Pancreas (tissue), 10 donors: ENCODE data around the gene BANF2. TPM values are rescaled to one million over a fixed set of nuclear protein-coding genes. Genes with fewer than 3 reads are reported as not detected.
A peak's percentile ranks its signal among the peaks of the same experiment; 100 is the strongest.

Experiments used
- ATAC-seq, 4 donors: fragments of 200-7000 bp; cut with Tn5 transposase; one replicate each; pipeline versions ENCODE4 v1.8.0 to v1.9.1; 2020; ENCODE audit warnings: mild to moderate bottlenecking in 4 of 4, moderate library complexity in 4 of 4
- DNase-seq, 6 donors: peaks; one replicate each; pipeline ENCODE4 v3.0.0-alpha.2; 2020
- FAIRE-seq: peaks from 2 replicates; lab custom pipeline; 2012; peaks lifted over from hg19 to GRCh38; lab: Jason Lieb, UNC
- H3K27ac ChIP-seq, 4 donors: fragments of 200-600 bp; sonication (generic); 1 replicate in 3 of 4; 2 replicates in 1 of 4; pipeline versions ENCODE4 v1.5.0 to v1.8.0; 2020
- H3K27me3 ChIP-seq, 4 donors: fragments of 200-600 bp; one replicate each; pipeline ENCODE4 v1.8.0; 2021
- H3K36me3 ChIP-seq, 3 donors: fragments of 200-600 bp; sonication (generic) in 1 of 3; one replicate each; pipeline versions ENCODE4 v1.5.0 to v1.8.0; 2020 to 2021
- H3K4me1 ChIP-seq, 3 donors: fragments of 200-600 bp; one replicate each; pipeline ENCODE4 v1.8.0; 2021
- H3K4me3 ChIP-seq, 4 donors: fragments of 200-600 bp; sonication (generic) in 2 of 4; one replicate each; pipeline versions ENCODE4 v1.5.0 to v1.8.0; 2020 to 2021
- H3K9me3 ChIP-seq, 4 donors: fragments of 200-600 bp; one replicate each; pipeline ENCODE4 v1.8.0; 2021
- CTCF ChIP-seq, 4 donors: fragments of 200-600 bp; sonication (generic) in 3 of 4; IDR thresholded peaks; one replicate each; pipeline versions ENCODE4 v1.5.0 to v1.8.0; 2021; ENCODE audit warnings: antibody characterized with exemption in 4 of 4
- WGBS, 2 donors: extraction: QIAGEN DNeasy Blood & Tissue Kit; methylation state at CpG; one replicate each; pipeline ENCODE4 v1.1.7; 2013; 5-methylcytosine and 5-hydroxymethylcytosine counted together
- intact Hi-C, 3 donors: fragments of 100-400 bp; cut with DNase I; formaldehyde crosslinking; loops; one replicate each; pipeline versions ENCODE4 v1.11.1 to v1.14.2; 2022
- polyA plus RNA-seq, 2 donors: library from polyadenylated mRNA; stranded (reverse); fragments of 200-250 nt; gene quantifications; one replicate each; pipeline ENCODE4 v1.2.3, GENCODE V29; 2013
- total RNA-seq, 6 donors: library from RNA; stranded (reverse); fragmentation: NEBNext Ultra II Directional in 4 of 6; extraction: Animal tissue kit (Norgen Biotek cat#: 25700) in 4 of 6; gene quantifications; one replicate each; pipeline versions ENCODE4 v1.2.1 to v1.2.4, GENCODE V29; 2021 to 2023
- donor health status: healthy with polysubstance abuse.
- donor health status: DM: no; HTN: no; CAD: no; lungs with moderate emphysema.
- donor health status: DM: no; HTN: no; CAD: no.
- donor health status: control.
- donor health status: control.
- donor health status: Bipolar disorder and iron deficiency.
- donor health status: DM: yes; HTN: yes; CAD: no.
- donor health status: DM: no; HTN: no; CAD: no.
- donor health status: DM: no; HTN: no; CAD: no.
- donor health status: DM: yes; HTN: yes; CAD: no.

Gene BANF2
- total and polyA plus RNA-seq, 8 donors = 0.59 to 6.4 (median 1.5) TPM

DNA sequence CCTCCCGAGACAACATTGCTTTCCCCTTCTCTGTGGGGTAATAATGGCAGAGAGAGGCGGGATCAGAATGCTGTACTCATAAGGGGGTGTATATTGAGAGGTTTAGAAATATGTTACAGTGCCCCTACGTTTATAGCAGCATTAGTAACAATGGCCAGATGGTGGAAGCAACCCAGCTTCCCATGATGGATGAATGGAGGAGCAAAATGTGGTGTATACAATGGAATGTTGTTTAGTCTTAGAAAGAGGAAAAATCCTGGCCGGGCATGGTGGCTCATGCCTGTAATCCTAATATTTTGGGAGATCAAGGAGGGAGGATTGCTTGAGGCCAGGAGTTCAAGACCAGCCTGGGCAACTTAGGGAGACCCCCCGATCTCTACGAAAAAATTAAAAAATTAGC lies 12.9 kb downstream of the BANF2 start:
- no peak for TF ChIP-seq CTCF (IDR thresholded peaks at IDR 0.05)
- Histone ChIP-seq H3K36me3 (no peaks in the 10 kb centered on the region), H3K4me3 (no peak overlapping the region), H3K9me3 (no peaks in the 10 kb centered on the region), H3K27ac (peak overlapping the region in 1 of 4 donors; percentile 39), H3K27me3 (no peaks in the 10 kb centered on the region), H3K4me1 (peaks cover 31 to 44% (median 42%) of the 10 kb centered on the region in 3 donors)
- 84 to 87% methylated on average over 6 of the region's 6 CpGs for WGBS, 2 donors
- DNase-seq = no peak
- intact Hi-C loops = no loop called here
- no peak for ATAC-seq
- no peak for FAIRE-seq

DNA sequence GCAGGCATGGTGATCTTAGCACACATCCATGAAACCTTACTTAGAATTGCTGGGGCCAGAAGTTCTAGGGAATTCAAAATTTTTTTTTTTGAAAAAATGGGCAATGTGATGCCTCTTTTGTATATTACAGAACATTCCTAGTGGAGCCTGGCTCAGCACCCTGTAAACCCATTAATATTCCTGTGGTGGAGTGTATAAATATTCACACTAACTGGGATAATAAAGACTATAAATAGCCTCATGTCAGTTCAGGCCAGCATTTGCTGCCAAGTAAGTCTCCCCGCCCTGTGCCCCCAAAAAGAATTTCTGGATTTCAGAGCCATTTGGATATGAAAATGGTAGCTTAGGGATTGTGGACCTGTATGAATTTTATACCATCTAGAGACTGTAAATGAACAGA lies 14.8 kb downstream of the BANF2 start:
- no peak for ATAC-seq
- Histone ChIP-seq H3K27me3 (no peaks in the 10 kb centered on the region), H3K4me3 (no peak overlapping the region), H3K9me3 (no peaks in the 10 kb centered on the region), H3K27ac (no peak overlapping the region), H3K36me3 (no peaks in the 10 kb centered on the region), H3K4me1 (peaks cover 26 to 34% (median 31%) of the 10 kb centered on the region in 3 donors)
- intact Hi-C loops = no loop called here
- 24 to 53% methylated on average over 1 of the region's 1 CpG for WGBS, 2 donors
- no peak for FAIRE-seq
- no peak for TF ChIP-seq CTCF (IDR thresholded peaks at IDR 0.05)
- no peak for DNase-seq

GRCh38 chr20:17715075-17715474 lies 15.3 kb downstream of the BANF2 start:
- FAIRE-seq (no peak), DNase-seq (no peak), ATAC-seq (peak in 2 of 4 donors; percentile 4 to 11)
- 54 to 55% methylated on average over 5 of the region's 5 CpGs for WGBS, 2 donors
- no peaks in the 10 kb centered on the region for H3K27me3 ChIP-seq
- no peaks in the 10 kb centered on the region for H3K36me3 ChIP-seq
- intact Hi-C loops = no loop called here
- TF ChIP-seq CTCF (IDR thresholded peaks at IDR 0.05) = no peak
- H3K27ac ChIP-seq = peak overlapping the region in 1 of 4 donors; percentile 1
- no peak overlapping the region for H3K4me3 ChIP-seq
- H3K4me1 ChIP-seq = peaks cover 25 to 30% (median 27%) of the 10 kb centered on the region in 3 donors
- no peaks in the 10 kb centered on the region for H3K9me3 ChIP-seq

DNA sequence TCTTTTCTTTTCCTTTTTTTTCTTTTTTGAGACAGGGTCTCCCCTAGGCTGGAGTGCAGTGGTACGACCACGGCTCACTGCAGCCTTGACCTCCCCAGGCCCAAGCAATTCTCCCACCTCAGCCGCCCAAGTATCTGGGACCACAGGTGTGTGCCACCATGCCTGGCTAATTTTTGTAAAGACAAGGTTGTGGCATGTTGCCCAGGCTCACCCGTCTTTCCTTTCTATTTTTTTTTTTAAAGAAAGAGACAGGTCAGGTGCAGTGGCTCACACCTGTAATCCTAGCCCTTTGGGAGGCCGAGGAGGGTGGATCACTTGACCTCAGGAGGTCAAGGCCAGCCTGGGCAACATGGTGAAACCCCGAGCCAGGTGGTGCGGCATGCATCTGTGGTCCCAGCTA lies 16.6 kb downstream of the BANF2 start:
- 41 to 46% methylated on average over 7 of the region's 7 CpGs for WGBS, 2 donors
- H3K36me3 ChIP-seq = no peaks in the 10 kb centered on the region
- intact Hi-C loops = no loop called here
- ATAC-seq = peak in 3 of 4 donors; percentile 11 to 39 (median 25)
- H3K27me3 ChIP-seq = no peaks in the 10 kb centered on the region
- peaks cover 12 to 21% (median 14%) of the 10 kb centered on the region in 3 donors for H3K4me1 ChIP-seq
- no peak for FAIRE-seq
- H3K27ac ChIP-seq = peak overlapping the region in 1 of 4 donors; percentile 1
- no peak for TF ChIP-seq CTCF (IDR thresholded peaks at IDR 0.05)
- H3K9me3 ChIP-seq = no peaks in the 10 kb centered on the region
- peak in 1 of 6 donors; percentile 15 for DNase-seq
- no peak overlapping the region for H3K4me3 ChIP-seq

- FAIRE-seq (no peak), ATAC-seq (no peak), DNase-seq (no peak)
- Histone ChIP-seq H3K9me3 (no peaks in the 10 kb centered on the region), H3K27me3 (no peaks in the 10 kb centered on the region), H3K4me1 (peaks cover 0 to 15% (median 6%) of the 10 kb centered on the region in 3 donors), H3K4me3 (no peak overlapping the region), H3K36me3 (no peaks in the 10 kb centered on the region), H3K27ac (no peak overlapping the region)
- WGBS, 2 donors = 70 to 73% methylated on average over 4 of the region's 4 CpGs
- intact Hi-C loops = no loop called here
- no peak for TF ChIP-seq CTCF (IDR thresholded peaks at IDR 0.05)
These were observed 21.0 kb downstream of the BANF2 start for GRCh38 chr20:17720755-17721154.
